Renal cortical epithelial cell (primary cell): ENCODE data around the gene ZNF70. TPM values are rescaled to one million over a fixed set of nuclear protein-coding genes. Genes with fewer than 3 reads are reported as not detected.

Experiments
- DNase-seq: peaks from one replicate; pipeline ENCODE4 v3.0.0-alpha.2; 2011; ENCODE audit warnings: low read depth
- total RNA-seq: library from RNA; depleted of rRNA; stranded (reverse); fragments of >200 nt; gene quantifications from 2 replicates; pipeline ENCODE4 v1.2.3, GENCODE V29; 2014

ZNF70 gene
- total RNA-seq: 0.87 and 4.3 TPM in 2 replicates

DNA sequence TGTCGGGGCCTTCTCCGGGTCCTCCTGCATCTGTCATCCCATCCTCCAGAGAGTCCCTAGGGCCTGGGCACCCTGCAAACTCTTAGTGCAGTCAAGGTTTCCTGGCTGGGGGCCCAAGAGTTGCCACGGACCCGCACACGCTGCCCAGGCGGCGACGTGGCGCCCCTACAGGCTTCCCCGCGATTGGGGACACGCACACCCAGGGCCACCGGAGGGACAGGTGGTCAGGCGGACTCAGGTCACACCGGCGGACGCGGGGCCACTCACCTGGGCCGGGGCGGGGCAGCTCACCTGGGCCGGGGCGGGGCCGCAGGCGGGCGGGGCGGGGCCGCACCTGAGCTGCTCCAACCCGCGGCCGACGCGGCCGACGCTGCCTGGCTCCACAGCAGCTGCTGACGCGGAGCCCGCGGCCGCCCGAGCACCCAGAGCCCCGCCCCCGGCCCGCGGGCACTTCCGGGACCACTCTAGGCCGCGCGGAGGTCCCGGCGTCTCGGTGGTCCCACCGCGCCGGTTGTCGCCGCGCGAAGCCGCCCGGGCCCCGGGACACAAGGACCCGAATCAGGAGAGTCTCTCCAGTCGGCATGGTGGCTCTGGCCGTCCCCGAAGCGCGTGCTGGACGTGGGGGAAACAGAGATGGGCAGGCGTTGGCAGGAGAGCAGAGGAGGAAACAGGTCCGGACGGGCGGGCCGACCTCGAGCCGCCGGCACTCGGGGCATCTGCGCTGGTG is at the start of gene ZNF70:
Gene ZNF70 (minus strand): TSS at position 399 of the 727 bp plus-strand sequence. CDS start 5,972 bp downstream, outside the sequence.
- DNase-seq: peak; percentile 46

DNA sequence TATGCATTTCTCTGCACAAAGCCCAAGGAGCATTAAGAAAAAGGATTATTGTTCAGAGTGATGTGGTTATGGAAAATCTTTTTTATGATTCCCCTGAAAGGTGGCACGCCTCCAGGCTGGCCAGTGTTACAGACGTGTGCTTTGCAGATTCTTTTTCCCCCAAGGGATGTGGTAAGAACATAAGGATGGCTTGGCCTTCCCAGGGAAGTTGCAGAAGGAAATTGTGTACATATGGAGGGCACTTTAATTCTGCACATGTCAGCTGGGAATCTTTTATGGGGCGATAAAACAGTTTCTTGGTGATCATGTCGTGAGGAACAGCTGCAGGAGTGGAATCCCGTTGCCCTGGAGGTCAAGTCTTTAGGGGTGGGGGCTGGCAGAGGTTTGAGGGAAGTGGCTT is 45.5 kb upstream of the ZNF70 start:
- no peak for DNase-seq

DNA sequence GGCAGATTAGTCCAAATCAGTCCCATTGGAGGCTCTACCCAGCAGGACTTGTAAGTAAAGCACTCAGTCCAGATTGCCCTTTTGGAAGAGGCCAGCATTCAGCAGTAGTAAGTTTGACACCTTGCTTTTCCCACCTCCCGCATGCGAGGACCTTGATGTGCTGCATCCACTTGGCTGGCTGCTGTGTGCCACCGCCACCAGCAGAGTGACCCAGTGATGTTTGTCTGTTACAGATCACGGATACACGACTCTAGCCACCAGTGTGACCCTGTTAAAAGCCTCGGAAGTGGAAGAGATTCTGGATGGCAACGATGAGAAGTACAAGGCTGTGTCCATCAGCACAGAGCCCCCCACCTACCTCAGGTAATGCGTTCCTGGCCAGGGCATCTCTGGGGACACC is 42.4 kb upstream of the ZNF70 start:
- DNase-seq: no peak

DNA sequence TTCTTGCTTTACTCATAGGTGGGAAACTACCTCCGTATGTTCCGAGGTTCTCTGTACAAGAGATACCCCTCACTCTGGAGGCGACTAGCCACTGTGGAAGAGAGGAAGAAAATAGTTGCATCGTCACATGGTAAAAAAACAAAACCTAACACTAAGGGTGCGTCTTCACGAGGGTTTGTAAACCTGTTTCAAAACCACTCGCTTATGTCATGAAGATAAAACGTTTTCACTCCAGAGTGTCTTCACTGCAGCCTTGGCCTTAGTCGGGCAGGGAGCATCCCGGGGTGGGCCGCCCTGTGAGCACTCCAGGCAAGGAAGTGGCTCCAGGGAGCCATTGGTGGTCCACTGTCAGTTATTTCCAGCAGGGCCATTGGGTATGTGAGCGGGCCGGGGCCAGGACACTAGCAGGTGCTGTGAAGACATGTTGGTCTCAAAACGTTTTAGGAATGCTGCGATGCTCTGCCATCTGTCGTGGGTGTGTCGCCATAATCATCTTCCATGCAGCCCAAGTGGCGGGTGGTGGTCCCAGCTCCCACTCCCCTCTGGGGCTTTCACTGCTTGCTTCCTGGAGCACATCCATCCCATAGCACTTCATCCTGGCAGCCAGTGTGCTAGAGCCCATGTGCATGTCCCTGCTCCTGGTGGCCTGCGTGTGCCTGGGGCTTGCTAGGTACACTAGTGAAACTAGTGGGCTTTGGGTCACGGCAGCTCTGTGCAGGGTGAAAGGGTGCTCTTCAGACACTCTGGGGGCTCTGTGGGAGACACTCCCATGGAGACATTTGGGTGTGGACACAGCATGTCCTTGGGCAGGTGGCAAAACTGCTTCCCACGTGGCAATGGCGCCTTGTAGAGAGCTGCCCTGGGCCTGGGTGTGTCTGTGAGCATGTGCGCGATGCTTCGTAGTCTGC is 41.1 kb upstream of the ZNF70 start:
- DNase-seq: no peak

DNA sequence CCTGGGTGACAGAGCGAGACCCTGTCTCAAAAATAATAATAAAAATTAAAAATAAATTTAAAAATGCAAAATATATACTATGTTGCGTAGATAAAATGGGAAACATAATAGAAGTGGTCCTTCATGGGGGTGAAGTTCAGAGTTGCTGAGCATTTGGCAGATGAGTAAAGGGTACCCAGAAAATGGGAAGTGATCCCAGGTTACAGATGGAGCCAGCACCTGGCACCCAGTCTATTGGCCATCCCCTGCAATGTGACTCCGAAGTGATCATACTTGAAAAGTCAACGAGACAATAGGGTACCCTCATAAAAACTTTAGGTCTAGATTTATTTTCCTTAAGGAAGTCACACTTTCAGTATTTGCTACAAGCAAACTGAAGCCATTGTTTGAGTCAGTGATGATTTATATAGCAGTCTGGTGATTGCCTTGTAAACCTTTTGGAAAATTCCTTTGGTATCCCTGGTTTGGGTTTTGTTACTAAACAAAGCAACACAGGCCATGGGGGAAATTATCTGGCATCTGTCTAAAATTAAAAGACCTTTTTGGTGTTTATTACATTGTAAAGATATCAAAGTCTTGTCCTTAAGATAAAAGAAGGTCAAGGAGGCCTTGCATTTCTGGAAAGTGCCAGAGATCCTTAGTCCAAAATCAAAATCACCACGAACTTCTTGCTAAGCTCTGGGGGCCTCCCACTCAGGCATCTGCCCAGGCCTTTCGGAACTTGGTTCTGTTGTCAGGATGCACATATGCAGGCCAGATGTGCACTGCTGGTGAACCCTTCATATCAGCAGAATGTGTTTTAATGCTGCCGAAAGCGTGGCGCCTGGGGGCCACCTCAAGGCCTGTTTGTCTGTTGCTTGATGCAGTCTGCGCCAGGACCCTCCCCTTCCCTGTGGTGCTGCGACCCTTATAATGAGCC is 40.2 kb upstream of the ZNF70 start:
- no peak for DNase-seq

DNA sequence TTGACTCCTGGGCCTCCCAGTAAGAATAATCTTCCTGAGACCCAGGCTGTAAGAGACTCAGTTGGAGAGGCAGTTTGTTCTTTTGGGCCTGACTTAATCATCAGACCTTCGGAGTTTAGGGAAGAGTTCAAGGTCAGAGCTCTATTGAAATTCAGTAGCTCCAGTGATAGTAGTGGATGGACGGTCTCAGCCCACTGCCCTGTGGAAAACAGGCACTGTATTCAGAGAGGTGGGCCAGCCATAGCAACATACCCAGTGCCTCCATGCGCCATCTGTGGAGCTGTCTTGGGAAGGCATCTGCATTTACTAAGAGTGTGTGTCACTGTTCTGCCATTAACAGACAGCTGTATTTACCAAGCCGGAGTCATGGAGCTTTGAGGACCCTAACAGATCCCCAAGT is 38.7 kb upstream of the ZNF70 start:
- DNase-seq: no peak

DNA sequence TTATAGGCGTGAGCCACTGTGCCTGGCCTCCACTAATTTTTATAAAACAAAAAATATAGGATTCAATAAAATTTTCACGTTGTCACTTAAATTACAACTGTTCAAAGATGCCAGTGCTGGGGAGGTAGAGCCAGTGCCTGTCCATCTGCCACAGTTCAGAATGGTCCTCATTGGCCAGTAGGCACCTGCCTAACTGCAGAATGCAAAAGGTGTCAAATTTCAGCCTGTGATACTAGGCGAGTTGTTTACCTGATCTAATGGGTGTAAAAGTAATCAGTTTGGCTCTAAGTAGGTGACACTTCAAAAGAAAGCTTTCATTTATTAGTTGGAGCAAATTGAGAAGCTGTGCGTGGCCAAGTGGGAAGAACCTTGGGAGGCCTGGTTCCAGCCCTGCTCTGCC is 38.2 kb upstream of the ZNF70 start:
- no peak for DNase-seq

DNA sequence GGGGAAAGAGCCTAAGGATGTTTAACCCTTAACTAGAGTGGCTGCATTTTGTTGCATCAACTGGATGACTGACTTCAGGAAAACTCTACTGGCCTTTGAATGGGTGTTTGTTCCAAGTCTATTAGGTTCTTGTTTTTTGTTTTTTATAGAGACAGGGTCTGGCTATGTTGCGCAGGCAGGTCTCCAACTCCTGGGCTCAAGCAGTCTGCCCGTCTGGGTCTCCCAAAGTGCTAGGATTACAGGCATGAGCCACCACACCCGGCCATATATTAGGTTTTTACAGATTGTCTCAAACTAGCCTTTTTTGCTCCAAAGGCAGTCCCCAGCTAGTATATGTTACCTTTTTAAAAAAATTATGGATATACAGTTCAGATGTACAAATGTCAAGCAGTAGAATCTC is 37.0 kb upstream of the ZNF70 start:
- no peak for DNase-seq

DNA sequence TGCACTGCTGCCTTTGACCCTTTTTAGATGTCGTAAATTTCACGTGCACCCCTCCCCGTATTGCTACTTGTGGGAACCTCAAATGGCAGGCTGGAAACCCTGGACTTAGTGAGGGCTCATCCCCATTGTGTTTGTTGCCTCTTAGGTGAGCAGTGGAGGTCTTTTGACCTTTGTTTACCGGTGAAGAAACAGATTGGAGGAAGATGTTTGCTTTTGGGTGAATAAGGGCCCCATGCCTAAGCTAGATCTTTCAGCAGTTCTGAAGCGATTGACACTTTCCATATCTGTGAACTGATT is 36.6 kb upstream of the ZNF70 start:
- no peak for DNase-seq

DNA sequence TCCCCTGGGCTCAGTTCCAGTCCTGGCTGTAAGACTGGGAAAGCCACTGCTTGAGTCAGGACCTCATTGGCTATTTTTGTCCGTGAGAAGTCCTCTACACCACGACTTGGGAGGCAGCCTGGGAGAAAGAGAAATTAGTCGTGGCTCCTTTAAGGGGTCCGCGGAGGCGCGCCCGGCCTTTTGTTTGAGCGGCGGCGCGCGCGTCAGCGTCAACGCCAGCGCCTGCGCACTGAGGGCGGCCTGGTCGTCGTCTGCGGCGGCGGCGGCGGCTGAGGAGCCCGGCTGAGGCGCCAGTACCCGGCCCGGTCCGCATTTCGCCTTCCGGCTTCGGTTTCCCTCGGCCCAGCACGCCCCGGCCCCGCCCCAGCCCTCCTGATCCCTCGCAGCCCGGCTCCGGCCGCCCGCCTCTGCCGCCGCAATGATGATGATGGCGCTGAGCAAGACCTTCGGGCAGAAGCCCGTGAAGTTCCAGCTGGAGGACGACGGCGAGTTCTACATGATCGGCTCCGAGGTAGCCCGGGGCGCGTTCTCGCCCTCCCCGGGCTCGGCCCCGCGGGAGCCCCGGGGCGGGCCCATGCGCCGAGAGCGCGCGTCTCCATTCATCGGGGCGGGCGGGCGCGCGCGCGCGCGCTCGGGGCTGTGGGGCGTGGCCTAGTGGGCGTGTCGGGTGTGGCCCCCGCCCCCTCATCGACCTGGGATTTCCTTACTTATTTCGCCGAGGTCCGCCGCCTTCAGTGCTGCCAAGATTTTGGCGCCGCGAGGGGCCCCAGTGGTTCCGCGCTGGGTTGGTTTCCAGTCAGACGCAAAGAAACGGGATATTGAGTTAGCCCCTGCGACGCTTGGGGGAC is 36.1 kb upstream of the ZNF70 start, which contains the start of gene SMARCB1:
Gene SMARCB1 (plus strand): TSS at position 215 of the 848 bp plus-strand sequence. CDS start 204 bp downstream, at position 419.
- DNase-seq: peak; percentile 68

DNA sequence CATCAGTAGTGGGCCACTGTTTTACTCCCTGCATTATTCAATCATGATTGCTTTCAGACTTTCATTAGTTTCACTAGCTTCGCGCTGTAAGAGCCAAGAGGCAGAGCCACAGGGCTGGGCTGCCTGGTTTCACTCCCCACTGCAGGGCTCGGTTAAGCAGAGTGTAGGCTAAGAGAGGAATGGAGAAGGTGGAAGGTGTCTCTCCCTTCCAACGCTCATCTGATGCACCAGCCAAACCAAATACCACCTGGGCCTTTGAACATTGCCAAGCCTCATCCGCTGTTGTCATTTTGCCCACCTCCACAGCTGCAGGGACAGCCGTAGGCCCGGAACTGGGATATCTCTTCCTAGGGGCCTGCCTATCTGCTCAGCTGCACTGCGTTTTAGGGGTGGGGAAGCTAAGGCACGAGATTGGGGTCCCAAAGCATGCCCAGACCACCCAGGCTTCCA is 35.4 kb upstream of the ZNF70 start:
- no peak for DNase-seq

DNA sequence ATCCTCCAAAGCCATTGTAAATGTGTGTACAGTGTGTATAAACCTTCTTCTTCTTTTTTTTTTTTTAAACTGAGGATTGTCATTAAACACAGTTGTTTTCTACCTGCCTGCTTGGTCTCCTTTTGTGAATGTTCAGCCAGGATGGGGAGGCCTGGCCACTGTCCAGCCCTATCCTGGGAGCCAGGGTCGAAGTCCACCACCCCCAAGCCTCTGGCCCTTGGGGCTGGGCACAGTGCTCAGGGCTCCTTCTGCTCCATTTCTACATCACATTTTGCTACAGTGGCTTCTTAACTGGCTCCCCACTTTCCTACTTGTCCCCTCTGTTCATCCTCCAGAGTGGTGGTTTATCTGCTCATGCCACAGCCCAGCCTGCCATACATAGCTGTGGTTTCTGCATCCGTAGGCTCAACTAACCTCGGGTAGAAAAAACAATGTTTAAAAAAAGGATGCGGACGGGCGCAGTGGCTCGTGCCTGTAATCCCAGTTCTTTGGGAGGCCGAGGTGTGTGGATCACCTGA is 33.4 kb upstream of the ZNF70 start:
- DNase-seq: peak; percentile 61

DNA sequence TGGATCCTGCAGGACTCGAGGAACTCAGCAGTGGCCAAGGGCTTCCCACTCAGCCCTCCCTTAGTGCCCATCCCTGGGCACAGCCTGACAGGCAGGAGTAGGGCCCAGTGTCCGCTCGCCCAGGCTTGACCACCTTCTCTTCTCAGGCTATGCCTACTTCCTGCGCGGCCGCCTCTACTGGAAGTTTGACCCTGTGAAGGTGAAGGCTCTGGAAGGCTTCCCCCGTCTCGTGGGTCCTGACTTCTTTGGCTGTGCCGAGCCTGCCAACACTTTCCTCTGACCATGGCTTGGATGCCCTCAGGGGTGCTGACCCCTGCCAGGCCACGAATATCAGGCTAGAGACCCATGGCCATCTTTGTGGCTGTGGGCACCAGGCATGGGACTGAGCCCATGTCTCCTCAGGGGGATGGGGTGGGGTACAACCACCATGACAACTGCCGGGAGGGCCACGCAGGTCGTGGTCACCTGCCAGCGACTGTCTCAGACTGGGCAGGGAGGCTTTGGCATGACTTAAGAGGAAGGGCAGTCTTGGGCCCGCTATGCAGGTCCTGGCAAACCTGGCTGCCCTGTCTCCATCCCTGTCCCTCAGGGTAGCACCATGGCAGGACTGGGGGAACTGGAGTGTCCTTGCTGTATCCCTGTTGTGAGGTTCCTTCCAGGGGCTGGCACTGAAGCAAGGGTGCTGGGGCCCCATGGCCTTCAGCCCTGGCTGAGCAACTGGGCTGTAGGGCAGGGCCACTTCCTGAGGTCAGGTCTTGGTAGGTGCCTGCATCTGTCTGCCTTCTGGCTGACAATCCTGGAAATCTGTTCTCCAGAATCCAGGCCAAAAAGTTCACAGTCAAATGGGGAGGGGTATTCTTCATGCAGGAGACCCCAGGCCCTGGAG is 32.6 kb upstream of the ZNF70 start:
- DNase-seq: no peak

DNA sequence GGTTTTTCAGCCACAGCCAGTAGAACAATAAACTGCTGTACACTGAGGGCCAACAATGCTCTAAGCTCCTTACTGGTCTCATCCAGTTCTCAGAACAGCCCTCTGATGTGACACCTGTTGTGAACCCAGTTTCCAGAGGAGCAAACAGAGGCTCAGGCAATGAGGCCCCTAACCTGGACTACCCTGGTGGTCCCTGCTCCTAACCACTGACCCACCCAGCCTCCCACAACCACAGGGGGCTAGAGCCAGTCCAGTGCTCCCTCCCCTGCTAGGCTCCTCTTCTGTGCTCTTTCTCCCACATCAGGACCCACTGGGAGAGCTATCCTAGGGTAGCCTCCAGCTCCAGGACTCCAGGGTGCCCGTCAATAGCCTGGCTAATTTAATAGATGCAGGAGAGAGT is 31.8 kb upstream of the ZNF70 start:
- DNase-seq: no peak

DNA sequence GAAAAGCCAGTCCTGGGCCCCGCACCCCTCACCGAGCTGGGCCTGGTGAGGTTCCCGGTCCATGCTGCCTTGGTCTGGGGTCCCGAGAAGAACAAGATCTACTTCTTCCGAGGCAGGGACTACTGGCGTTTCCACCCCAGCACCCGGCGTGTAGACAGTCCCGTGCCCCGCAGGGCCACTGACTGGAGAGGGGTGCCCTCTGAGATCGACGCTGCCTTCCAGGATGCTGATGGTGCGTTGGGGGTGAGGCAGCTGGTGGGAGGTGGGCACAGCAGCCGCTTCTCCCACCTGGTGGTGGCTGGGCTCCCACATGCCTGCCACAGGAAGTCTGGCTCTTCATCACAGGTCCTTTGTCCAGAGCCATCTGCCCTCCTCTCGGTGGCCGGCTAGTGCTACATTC is 31.3 kb upstream of the ZNF70 start:
- no peak for DNase-seq

DNA sequence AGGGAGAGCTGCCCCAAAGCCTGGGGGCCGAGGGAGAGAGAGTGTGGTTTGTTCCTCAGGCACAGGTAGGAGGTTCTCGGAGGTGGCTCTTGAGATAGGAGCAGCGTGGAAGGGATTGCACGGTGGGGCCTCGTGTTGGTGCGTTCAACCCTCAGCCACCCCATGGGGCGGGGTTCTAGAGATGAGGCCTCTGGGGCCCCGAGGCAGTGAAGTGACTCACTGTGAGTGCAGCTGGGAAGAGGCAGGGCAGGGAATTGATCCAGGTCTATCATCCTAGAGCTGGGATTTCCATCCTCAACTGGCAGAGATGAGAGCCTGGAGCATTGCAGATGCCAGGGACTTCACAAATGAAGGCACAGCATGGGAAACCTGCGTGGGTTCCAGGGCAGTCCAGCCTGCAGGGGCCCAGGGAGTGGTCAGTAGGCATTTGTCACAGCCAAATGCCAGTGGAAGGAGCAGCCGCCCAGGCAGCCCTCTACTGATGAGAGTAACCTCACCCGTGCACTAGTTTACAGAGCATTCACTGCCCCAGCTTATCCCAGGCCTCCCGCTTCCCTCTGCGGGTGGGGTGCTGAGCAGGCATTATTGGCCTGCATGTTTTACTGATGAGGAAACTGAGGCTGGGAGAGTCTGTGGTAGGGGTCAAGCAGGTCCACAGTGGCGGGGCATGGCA is 30.7 kb upstream of the ZNF70 start:
- no peak for DNase-seq

DNA sequence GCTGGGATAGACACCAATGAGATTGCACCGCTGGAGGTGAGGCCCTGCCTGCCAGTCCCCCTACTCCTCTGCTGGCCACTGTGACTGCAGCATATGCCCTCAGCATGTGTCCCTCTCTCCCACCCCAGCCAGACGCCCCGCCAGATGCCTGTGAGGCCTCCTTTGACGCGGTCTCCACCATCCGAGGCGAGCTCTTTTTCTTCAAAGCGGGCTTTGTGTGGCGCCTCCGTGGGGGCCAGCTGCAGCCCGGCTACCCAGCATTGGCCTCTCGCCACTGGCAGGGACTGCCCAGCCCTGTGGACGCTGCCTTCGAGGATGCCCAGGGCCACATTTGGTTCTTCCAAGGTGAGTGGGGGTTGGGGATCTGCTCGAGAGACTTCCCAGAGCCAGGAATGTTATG is 30.2 kb upstream of the ZNF70 start:
- no peak for DNase-seq

DNA sequence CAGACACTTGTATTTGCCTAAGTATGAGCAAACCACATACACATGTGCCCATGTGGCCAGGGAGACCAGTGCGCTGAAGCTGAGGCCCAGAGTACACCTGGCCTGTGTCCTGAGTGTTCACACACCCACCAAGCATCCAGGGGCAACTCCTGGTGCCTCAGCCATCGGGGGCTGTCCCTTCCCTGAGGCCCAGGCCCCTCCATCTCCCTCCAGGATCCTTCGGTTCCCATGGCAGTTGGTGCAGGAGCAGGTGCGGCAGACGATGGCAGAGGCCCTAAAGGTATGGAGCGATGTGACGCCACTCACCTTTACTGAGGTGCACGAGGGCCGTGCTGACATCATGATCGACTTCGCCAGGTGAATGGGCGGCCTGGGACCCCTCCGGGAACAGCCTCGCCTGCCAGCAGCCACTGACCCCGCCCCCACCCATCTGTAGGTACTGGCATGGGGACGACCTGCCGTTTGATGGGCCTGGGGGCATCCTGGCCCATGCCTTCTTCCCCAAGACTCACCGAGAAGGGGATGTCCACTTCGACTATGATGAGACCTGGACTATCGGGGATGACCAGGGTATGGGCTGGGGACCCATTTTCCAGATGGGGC is 29.3 kb upstream of the ZNF70 start:
- DNase-seq: no peak

DNA sequence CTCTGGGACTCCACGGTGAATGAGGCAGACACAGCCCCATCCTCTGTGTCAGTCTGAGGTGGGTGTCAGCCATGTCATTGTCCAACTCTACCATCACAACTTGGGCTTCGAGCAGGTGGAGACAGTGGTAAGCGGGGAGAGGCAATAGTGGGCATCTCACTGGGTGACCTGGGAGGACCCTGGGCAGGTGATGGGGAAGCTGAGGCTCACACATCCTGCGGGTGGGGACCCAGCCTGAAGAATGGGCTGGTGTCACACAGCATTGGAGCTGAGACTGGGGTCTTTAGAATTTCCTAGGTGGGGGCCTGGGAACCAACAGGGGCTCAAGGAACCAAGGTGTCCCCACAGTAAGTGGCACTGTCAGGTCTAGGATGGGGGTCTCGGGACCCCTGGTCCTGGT is 28.8 kb upstream of the ZNF70 start:
- DNase-seq: no peak
